Lung (tissue), 12 donors: ENCODE results near the gene SNX25. TPM values are rescaled to one million over a fixed set of nuclear protein-coding genes. Genes with fewer than 3 reads are reported as not detected.

Source experiments
- ATAC-seq: fragments of 200-7000 bp; cut with Tn5 transposase; one replicate; pipeline ENCODE4 v1.9.1; 2020; ENCODE audit warnings: moderate number of reproducible peaks; ENCODE audit not compliant: insufficient read depth, low FRiP score
- DNase-seq, 3 donors: peaks; one replicate each; pipeline ENCODE4 v3.0.0-alpha.2; 2013 to 2017
- H3K27ac ChIP-seq, 2 donors: one replicate each; pipeline ENCODE4 v1.5.1; 2013; ENCODE audit warnings: mild to moderate bottlenecking in 2 of 2, moderate library complexity in 2 of 2, control low read depth in 1 of 2, inconsistent platforms in 1 of 2, low read depth in 1 of 2, low read length in 1 of 2
- H3K27me3 ChIP-seq, 3 donors: one replicate each; pipeline ENCODE4 v1.5.1; 2013; ENCODE audit warnings: low read length in 2 of 3; ENCODE audit not compliant: control insufficient read depth in 3 of 3, insufficient read depth in 3 of 3
- H3K36me3 ChIP-seq, 4 donors: one replicate each; pipeline ENCODE4 v1.5.1; 2013; ENCODE audit warnings: low read length in 4 of 4, mild to moderate bottlenecking in 1 of 4, moderate library complexity in 1 of 4; ENCODE audit not compliant: control insufficient read depth in 4 of 4, insufficient read depth in 4 of 4
- H3K4me1 ChIP-seq, 5 donors: one replicate each; pipeline ENCODE4 v1.5.1; 2013; ENCODE audit warnings: low read length in 5 of 5, mild to moderate bottlenecking in 2 of 5, moderate library complexity in 1 of 5; ENCODE audit not compliant: control insufficient read depth in 5 of 5, insufficient read depth in 5 of 5
- H3K4me3 ChIP-seq: one replicate; pipeline ENCODE4 v1.5.1; 2013; ENCODE audit warnings: mild to moderate bottlenecking, control low read depth, moderate library complexity
- H3K9ac ChIP-seq, 2 donors: one replicate each; pipeline ENCODE4 v1.5.1; 2013; ENCODE audit warnings: low read length in 2 of 2, control low read depth in 1 of 2; ENCODE audit not compliant: insufficient read depth in 1 of 2
- H3K9me3 ChIP-seq, 4 donors: one replicate each; pipeline ENCODE4 v1.5.1; 2013; ENCODE audit warnings: low read length in 3 of 4, mild to moderate bottlenecking in 1 of 4, moderate library complexity in 1 of 4; ENCODE audit not compliant: control insufficient read depth in 4 of 4, insufficient read depth in 3 of 4
- WGBS, 2 donors: extraction: QIAGEN DNeasy Blood & Tissue Kit; methylation state at CpG; one replicate each; pipeline ENCODE4 v1.1.7; 2013; 5-methylcytosine and 5-hydroxymethylcytosine counted together
- polyA plus RNA-seq, 2 donors: library from polyadenylated mRNA; stranded (reverse); fragments of 200-250 nt; gene quantifications; one replicate each; pipeline ENCODE4 v1.2.1, GENCODE V29; 2013
- total RNA-seq, 2 donors: library from RNA; depleted of rRNA in 1 of 2; stranded (reverse); fragments of >200 nt in 1 of 2; gene quantifications; one replicate each; pipeline ENCODE4 v1.2.1, GENCODE V29; 2014 to 2021
- TF ChIP-seq, protein P1 (sequence below): IDR thresholded peaks from 2 replicates; pipeline ENCODE4 v1.5.1; 2012; ENCODE audit warnings: mild to moderate bottlenecking; ENCODE audit errors: control extremely low read depth, extremely low read depth
- donor health status: control.
- donor health status: control.
- donor health status: Bipolar disorder and iron deficiency.
- donor health status: healthy.
- donor health status: DM: yes; HTN: yes; CAD: no.

SNX25 gene
- total and polyA plus RNA-seq, 4 donors = 16.8 to 95.4 (median 49.3) TPM

DNA sequence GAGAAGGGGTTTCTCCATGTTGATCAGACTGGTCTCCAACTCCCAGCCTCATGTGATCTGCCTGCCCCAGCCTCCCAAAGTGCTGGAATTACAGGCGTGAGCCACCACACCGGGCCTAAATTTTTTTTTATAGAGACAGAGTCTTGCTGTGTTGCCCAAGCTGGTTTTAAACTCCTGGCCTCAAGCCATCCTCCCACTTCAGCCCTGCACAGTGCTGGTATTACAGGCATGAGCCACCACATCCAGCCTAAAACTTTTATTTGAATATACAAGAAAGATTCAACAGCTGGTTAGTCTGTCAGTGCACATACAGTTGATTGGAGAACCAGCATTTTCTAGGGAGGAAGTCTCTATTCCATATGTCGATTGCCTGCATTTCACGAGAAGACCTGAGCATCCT lies 95.1 kb downstream of the SNX25 start:
- TF ChIP-seq, protein P1, sequence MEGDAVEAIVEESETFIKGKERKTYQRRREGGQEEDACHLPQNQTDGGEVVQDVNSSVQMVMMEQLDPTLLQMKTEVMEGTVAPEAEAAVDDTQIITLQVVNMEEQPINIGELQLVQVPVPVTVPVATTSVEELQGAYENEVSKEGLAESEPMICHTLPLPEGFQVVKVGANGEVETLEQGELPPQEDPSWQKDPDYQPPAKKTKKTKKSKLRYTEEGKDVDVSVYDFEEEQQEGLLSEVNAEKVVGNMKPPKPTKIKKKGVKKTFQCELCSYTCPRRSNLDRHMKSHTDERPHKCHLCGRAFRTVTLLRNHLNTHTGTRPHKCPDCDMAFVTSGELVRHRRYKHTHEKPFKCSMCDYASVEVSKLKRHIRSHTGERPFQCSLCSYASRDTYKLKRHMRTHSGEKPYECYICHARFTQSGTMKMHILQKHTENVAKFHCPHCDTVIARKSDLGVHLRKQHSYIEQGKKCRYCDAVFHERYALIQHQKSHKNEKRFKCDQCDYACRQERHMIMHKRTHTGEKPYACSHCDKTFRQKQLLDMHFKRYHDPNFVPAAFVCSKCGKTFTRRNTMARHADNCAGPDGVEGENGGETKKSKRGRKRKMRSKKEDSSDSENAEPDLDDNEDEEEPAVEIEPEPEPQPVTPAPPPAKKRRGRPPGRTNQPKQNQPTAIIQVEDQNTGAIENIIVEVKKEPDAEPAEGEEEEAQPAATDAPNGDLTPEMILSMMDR = no peak
- H3K9me3 ChIP-seq = no peaks in the 10 kb centered on the region
- H3K27me3 ChIP-seq = no peaks in the 10 kb centered on the region
- peak overlapping the region in 1 of 2 donors; percentile 86 for H3K27ac ChIP-seq
- DNase-seq = no peak
- H3K9ac ChIP-seq = no peak overlapping the region
- WGBS, 2 donors = 68 to 75% methylated on average over 4 of the region's 4 CpGs
- peaks cover 0 to 4% (median under 1%) of the 10 kb centered on the region in 4 donors for H3K36me3 ChIP-seq
- no peak overlapping the region for H3K4me3 ChIP-seq
- H3K4me1 ChIP-seq = peaks cover 0 to 3% (median 0%) of the 10 kb centered on the region in 5 donors
- peak; percentile 37 for ATAC-seq

DNA sequence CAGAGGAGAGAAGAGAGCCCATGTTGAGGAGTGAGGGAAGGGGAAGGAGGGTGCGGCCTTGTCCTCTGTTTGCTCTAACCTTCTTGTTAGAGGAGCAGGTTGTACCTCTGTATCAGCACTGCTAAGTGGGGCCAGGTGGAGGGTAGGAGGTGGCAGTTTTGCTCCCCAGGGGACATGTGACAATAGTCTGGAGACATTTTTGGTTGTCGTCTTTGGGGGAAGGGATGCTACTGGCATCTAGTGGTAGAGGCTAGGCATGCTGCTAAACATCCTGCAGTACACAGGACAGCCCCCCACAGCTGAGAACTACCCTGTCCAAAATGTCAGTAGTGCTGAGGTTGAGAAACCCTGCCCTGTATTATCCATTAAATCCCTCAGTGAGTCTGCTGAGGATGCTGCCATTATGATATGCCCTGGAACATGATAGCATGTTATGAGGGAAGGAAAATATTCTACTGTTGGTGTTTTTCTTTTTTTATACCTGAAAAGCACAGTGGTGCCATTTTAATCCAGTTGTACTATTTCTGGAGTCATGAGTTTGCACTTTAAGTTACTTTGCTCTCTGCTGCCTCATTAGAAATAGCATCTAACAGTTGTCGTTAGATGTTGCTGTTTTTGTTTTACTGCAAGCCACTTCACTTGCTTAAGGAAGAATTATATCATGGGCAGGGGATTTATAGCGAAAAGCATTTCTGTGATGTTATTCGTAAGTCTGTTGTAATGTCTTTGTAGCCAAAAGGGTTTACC lies 95.7 kb downstream of the SNX25 start:
- peaks cover 0 to 3% (median 0%) of the 10 kb centered on the region in 5 donors for H3K4me1 ChIP-seq
- H3K9ac ChIP-seq = no peak overlapping the region
- peak overlapping the region in 1 of 2 donors; percentile 86 for H3K27ac ChIP-seq
- WGBS, 2 donors = 76% methylated on average over 5 of the region's 5 CpGs
- no peaks in the 10 kb centered on the region for H3K9me3 ChIP-seq
- TF ChIP-seq, protein P1 = peak; percentile 1
- H3K27me3 ChIP-seq = no peaks in the 10 kb centered on the region
- ATAC-seq = peak; percentile 45
- peaks cover 0 to 4% (median under 1%) of the 10 kb centered on the region in 4 donors for H3K36me3 ChIP-seq
- peak; percentile 30 to 41 (median 31) for DNase-seq
- no peak overlapping the region for H3K4me3 ChIP-seq

DNA sequence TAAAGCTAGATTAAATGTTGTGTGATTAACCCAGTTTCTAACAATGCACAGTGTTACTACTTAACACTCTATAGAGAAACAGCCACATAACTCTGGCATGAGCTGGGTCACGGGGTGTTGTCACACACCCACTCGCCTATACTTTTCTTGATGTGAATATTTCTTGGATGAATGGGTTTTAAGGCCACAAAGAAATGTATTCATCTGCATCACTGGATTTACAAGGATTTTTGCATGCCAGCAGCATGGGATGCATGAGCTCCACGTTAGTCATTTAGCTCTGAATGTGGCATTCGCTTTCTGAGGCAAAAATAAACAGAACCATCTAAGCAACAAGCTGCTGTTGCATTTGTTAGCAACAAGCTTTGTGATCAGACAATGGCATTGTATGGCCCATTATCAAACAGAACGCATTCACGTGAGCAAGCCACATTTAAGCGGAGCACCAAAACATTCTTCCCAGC lies 96.6 kb downstream of the SNX25 start:
- peak in 1 of 3 donors; percentile 10 for DNase-seq
- peaks cover 0 to 3% (median 0%) of the 10 kb centered on the region in 5 donors for H3K4me1 ChIP-seq
- H3K36me3 ChIP-seq = peaks cover 0 to 6% (median 2%) of the 10 kb centered on the region in 4 donors
- 81 to 91% methylated on average over 7 of the region's 7 CpGs for WGBS, 2 donors
- H3K4me3 ChIP-seq = no peak overlapping the region
- TF ChIP-seq, protein P1 = no peak
- H3K27me3 ChIP-seq = no peaks in the 10 kb centered on the region
- H3K27ac ChIP-seq = no peak overlapping the region
- no peak for ATAC-seq
- H3K9ac ChIP-seq = no peak overlapping the region
- H3K9me3 ChIP-seq = no peaks in the 10 kb centered on the region
